ENCODE measurements around the gene KRTAP5-10.

- TF ChIP-seq CTCF (IDR thresholded peaks at IDR 0.05) (no peak), POLR2A (IDR thresholded peaks at IDR 0.05) (no peak)
These were observed 26.7 kb upstream of the KRTAP5-10 start for GRCh38 chr11:71538666-71538990.

Data from testis (tissue), 2 donors.